Upper lobe of left lung (tissue), 4 donors: ENCODE measurements around the gene NSMCE1.

Source experiments
- CTCF ChIP-seq, 6 experiments: fragments of 450-650 bp in 4 of 6; fragments of 200-600 bp in 2 of 6; sonication (generic) in 2 of 6; IDR thresholded peaks; one replicate each; pipeline ENCODE4 v1.5.1; 2016 to 2019; ENCODE audit warnings: antibody characterized with exemption in 6 of 6
- EP300 ChIP-seq, 4 donors: sonication (generic); formaldehyde crosslinking; IDR thresholded peaks; one replicate each; pipeline ENCODE4 v1.5.1; 2017; ENCODE audit warnings: antibody characterized with exemption in 4 of 4, control low read depth in 2 of 4
- POLR2A ChIP-seq, 4 donors: fragments of 450-650 bp; IDR thresholded peaks; one replicate each; pipeline ENCODE4 v1.5.1; 2016 to 2017; ENCODE audit warnings: antibody characterized with exemption in 4 of 4, mild to moderate bottlenecking in 2 of 4
- POLR2AphosphoS5 ChIP-seq, 2 donors: sonication (generic); formaldehyde crosslinking; IDR thresholded peaks; one replicate each; pipeline ENCODE4 v1.5.1; 2017; ENCODE audit warnings: antibody characterized with exemption in 2 of 2

GRCh38 chr16:27237219-27238015, 31.2 kb downstream of the NSMCE1 start:
- no peak for TF ChIP-seq POLR2A (IDR thresholded peaks at IDR 0.05)
- TF ChIP-seq CTCF (IDR thresholded peaks at IDR 0.05), result no peak
- TF ChIP-seq EP300 (IDR thresholded peaks at IDR 0.05), result no peak
- TF ChIP-seq POLR2AphosphoS5 (IDR thresholded peaks at IDR 0.05), result no peak
